Stomach (tissue), 9 donors: Measurements from ENCODE around the gene FXYD7. TPM values are rescaled to one million over a fixed set of nuclear protein-coding genes. Genes with fewer than 3 reads are reported as not detected.

Source experiments
- DNase-seq, 2 donors: peaks; one replicate each; pipeline versions ENCODE4 v3.0.0 to v3.0.0-alpha.2; 2013 to 2019
- H3K27ac ChIP-seq, 5 donors: fragments of 200-600 bp in 4 of 5; sonication (generic) in 4 of 5; one replicate each; pipeline ENCODE4 v1.5.1; 2013 to 2019; ENCODE audit warnings: mild to moderate bottlenecking in 1 of 5, moderate library complexity in 1 of 5
- H3K27me3 ChIP-seq, 3 donors: fragments of 200-600 bp; sonication (generic); one replicate each; pipeline ENCODE4 v1.5.1; 2017 to 2019; ENCODE audit warnings: mixed run types in 1 of 3
- H3K36me3 ChIP-seq, 4 donors: fragments of 200-600 bp; sonication (generic); 1 replicate in 3 of 4; 2 replicates in 1 of 4; pipeline ENCODE4 v1.5.1; 2016 to 2019
- H3K4me1 ChIP-seq, 4 donors: fragments of 200-600 bp; sonication (generic); one replicate each; pipeline ENCODE4 v1.5.1; 2016 to 2019
- H3K4me3 ChIP-seq, 4 donors: fragments of 200-600 bp; sonication (generic) in 3 of 4; one replicate each; pipeline ENCODE4 v1.5.1; 2016 to 2019; ENCODE audit warnings: mild to moderate bottlenecking in 1 of 4
- H3K9me3 ChIP-seq, 4 donors: fragments of 200-600 bp; sonication (generic); one replicate each; pipeline ENCODE4 v1.5.1; 2016 to 2019
- CTCF ChIP-seq, 7 experiments: fragments of 450-650 bp in 4 of 7; fragments of 200-600 bp in 3 of 7; sonication (generic) in 3 of 7; IDR thresholded peaks; one replicate each; pipeline ENCODE4 v1.5.1; 2016 to 2019; ENCODE audit warnings: antibody characterized with exemption in 7 of 7, control low read depth in 2 of 7, mild to moderate bottlenecking in 1 of 7
- EP300 ChIP-seq: sonication (generic); formaldehyde crosslinking; IDR thresholded peaks from one replicate; pipeline ENCODE4 v1.6.1; 2017; ENCODE audit warnings: antibody characterized with exemption
- POLR2A ChIP-seq, 4 donors: fragments of 450-650 bp; IDR thresholded peaks; one replicate each; pipeline ENCODE4 v1.6.1; 2016; ENCODE audit warnings: antibody characterized with exemption in 4 of 4, control low read depth in 2 of 4, mild to moderate bottlenecking in 1 of 4, moderate library complexity in 1 of 4
- POLR2AphosphoS5 ChIP-seq, 3 donors: sonication (generic); formaldehyde crosslinking; IDR thresholded peaks; one replicate each; pipeline ENCODE4 v1.6.1; 2016; ENCODE audit warnings: antibody characterized with exemption in 3 of 3
- WGBS, 5 donors: extraction: QIAGEN DNeasy Blood & Tissue Kit in 3 of 5; methylation state at CpG; one replicate each; pipeline versions ENCODE4 v1.1.5 to v1.1.7; 2013 to 2018; 5-methylcytosine and 5-hydroxymethylcytosine counted together
- intact Hi-C: fragments of 100-400 bp; cut with DNase I; formaldehyde crosslinking; loops from one replicate; pipeline ENCODE4 v1.15.1; 2023; ENCODE audit warnings: low total_unique reads
- polyA plus RNA-seq, 3 donors: library from polyadenylated mRNA; stranded (reverse); fragments of 200-250 nt; gene quantifications; one replicate each; pipeline ENCODE4 v1.2.3, GENCODE V29; 2013
- total RNA-seq, 5 donors: library from RNA; depleted of rRNA; stranded (reverse); fragments of >200 nt; gene quantifications; one replicate each; pipeline versions ENCODE4 v1.1.0 to v1.2.3, GENCODE V29; 2014 to 2016
- donor health status: healthy with polysubstance abuse.
- donor health status: Bipolar disorder and iron deficiency.
- donor health status: healthy.

The FXYD7 gene
- total and polyA plus RNA-seq, 8 donors: 0.55 to 2.6 TPM; not detected in 6

DNA sequence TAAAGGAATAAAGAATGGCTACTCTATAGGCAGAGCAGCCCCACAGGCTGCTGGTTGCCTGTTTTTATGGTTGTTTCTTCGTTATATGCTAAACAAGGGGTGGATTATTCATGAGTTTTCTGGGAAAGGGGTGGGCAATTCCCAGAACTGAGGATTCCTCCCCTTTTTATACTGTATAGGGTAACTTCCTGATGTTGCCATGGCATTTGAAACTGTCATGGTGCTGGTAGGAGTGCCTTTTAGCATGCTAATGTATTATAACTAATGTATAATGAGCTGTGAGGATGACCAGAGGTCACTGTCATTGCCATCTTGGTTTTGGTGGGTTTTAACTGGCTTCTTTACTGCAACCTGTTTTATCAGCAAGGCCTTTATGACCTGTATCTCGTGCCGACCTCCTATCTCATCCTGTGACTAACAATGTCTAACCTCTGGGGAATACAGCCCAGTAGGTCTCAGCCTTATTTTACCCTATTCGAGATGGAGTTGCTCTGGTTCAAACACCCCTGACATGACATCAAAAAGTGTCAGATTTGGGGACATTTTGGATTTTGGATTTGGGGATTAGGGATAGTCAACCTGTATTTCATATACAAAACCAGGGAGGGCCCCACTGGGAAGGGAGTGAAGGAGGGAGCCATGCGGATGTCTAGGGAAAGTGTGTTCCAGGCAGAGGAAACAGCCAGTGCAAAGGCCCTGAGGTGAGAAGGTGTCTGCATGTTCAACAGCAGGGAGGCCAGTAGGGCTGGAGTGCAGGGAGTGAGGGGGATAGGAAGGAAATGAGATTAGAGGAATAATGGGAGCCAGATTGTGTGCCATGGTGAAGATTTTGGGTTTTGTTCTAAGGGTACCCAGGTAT, 22.4 kb downstream of the FXYD7 start:
- WGBS, 5 donors: 64 to 79% (median 74%) methylated on average over 5 of the region's 5 CpGs
- intact Hi-C loops: no loop called here
- Histone ChIP-seq H3K4me1 (peaks cover 0 to 7% (median 0%) of the 10 kb centered on the region in 4 donors), H3K4me3 (no peak overlapping the region), H3K36me3 (peaks cover 32 to 84% (median 78%) of the 10 kb centered on the region in 4 donors), H3K27ac (no peak overlapping the region), H3K9me3 (peaks cover 14 to 51% (median 37%) of the 10 kb centered on the region in 4 donors), H3K27me3 (no peaks in the 10 kb centered on the region)
- no peak for DNase-seq
- no peak for TF ChIP-seq POLR2A (IDR thresholded peaks at IDR 0.05)
- TF ChIP-seq POLR2AphosphoS5 (IDR thresholded peaks at IDR 0.05): no peak
- TF ChIP-seq CTCF (IDR thresholded peaks at IDR 0.05): no peak
- no peak for TF ChIP-seq EP300

GRCh38 chr19:35166100-35167063, 23.3 kb downstream of the FXYD7 start:
- Histone ChIP-seq H3K4me3 (no peak overlapping the region), H3K36me3 (peaks cover 29 to 78% (median 70%) of the 10 kb centered on the region in 4 donors), H3K4me1 (peaks cover 0 to 7% (median 0%) of the 10 kb centered on the region in 4 donors), H3K9me3 (peaks cover 14 to 51% (median 37%) of the 10 kb centered on the region in 4 donors), H3K27me3 (no peaks in the 10 kb centered on the region), H3K27ac (no peak overlapping the region)
- intact Hi-C loops: no loop called here
- WGBS, 5 donors: 90 to 98% (median 97%) methylated on average over 7 of the region's 7 CpGs
- no peak for TF ChIP-seq EP300
- no peak for TF ChIP-seq CTCF (IDR thresholded peaks at IDR 0.05)
- TF ChIP-seq POLR2AphosphoS5 (IDR thresholded peaks at IDR 0.05): no peak
- no peak for TF ChIP-seq POLR2A (IDR thresholded peaks at IDR 0.05)
- DNase-seq: no peak

DNA sequence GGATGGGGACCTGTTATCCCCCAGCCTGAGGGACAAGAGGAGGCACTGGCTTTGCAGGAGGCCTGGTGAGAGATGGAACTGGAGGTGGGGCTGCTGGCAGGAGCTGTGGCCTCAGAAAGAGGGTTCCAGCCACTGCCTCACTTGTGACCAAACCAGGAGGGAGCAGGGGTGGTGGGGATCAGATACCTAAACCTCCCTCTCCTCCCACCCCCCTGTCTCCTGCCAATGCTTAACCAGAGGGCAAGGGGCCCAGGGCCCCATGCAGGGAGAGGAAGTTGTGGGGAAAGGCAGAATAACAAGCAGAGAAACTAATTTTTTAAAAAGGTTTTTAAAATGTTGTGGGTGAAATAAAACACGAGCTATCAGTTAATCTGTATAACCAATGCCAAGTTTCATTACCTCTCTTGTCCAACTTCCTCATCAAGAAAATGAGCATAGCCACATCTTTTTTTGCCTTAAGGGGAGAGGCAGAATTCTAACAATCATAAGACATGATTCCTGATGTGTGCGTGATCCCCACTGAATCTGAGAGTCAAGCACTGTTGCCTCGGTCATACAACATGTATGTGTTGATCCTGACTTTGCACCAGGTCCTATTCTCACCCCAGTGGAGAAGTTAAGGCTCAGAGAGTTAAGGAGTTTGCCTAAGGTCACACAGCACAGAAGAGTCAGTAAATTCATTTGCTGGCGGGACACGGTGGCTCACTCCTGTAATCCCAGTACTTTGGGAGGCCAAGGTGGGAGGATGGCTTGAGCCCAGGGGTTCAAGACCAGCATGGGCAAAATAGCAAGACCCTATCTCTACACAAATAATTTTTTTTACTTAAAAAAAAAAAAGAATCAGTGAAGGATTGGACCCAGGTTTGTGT, 24.4 kb downstream of the FXYD7 start:
- Histone ChIP-seq H3K9me3 (peaks cover 14 to 44% (median 31%) of the 10 kb centered on the region in 4 donors), H3K4me1 (peaks cover 0 to 17% (median 3%) of the 10 kb centered on the region in 4 donors), H3K36me3 (peaks cover 25 to 67% (median 59%) of the 10 kb centered on the region in 4 donors), H3K27ac (peak overlapping the region in 1 of 5 donors; percentile 27), H3K27me3 (no peaks in the 10 kb centered on the region), H3K4me3 (no peak overlapping the region)
- 79 to 86% (median 82%) methylated on average over 5 of the region's 5 CpGs for WGBS, 5 donors
- no peak for TF ChIP-seq EP300
- no peak for TF ChIP-seq POLR2AphosphoS5 (IDR thresholded peaks at IDR 0.05)
- no peak for TF ChIP-seq POLR2A (IDR thresholded peaks at IDR 0.05)
- no peak for TF ChIP-seq CTCF (IDR thresholded peaks at IDR 0.05)
- DNase-seq: no peak
- intact Hi-C loops: no loop called here
